ENCODE measurements around the gene UHRF1.
"Not testable (repeated sequence)": the region's sequence is repeated elsewhere in the genome, so short reads cannot be mapped to it uniquely, and the experiment has no call there.

Gene UHRF1

GRCh38 chr19:4932711-4933110 is 23.4 kb downstream of the UHRF1 start:
- H3K4me2 ChIP-seq (ENCODE audit: low read length) = no peak overlapping the region
- no peaks in the 10 kb centered on the region for H3K9me3 ChIP-seq (ENCODE audit: insufficient read depth, low read length)
- H3K9ac ChIP-seq (ENCODE audit: low read length) = no peak overlapping the region
- H2AFZ ChIP-seq (ENCODE audit: low read depth, low read length) = no peak overlapping the region
- H4K20me1 ChIP-seq (ENCODE audit: insufficient read depth, low read length) = peaks cover 44% of the 10 kb centered on the region
- no peaks in the 10 kb centered on the region for H3K27me3 ChIP-seq (ENCODE audit: low read depth, low read length)
- H3K4me3 ChIP-seq (ENCODE audit: low read length) = no peak overlapping the region
- no peak for TF ChIP-seq CTCF (IDR thresholded peaks at IDR 0.05; ENCODE audit: low read depth, low read length)
- TF ChIP-seq EZH2phosphoT487 (IDR thresholded peaks at IDR 0.05; ENCODE audit: low read depth) = no peak
- H3K36me3 ChIP-seq (replicated peaks; ENCODE audit: low read depth, low read length) = peaks cover 52% of the 10 kb centered on the region
- peaks cover 58% of the 10 kb centered on the region for H3K79me2 ChIP-seq (ENCODE audit: low read length)
- no peak overlapping the region for H3K27ac ChIP-seq (ENCODE audit: low read length)
- no peaks in the 10 kb centered on the region for H3K4me1 ChIP-seq (ENCODE audit: low read length)

- no peaks in the 10 kb centered on the region for H3K9me3 ChIP-seq (ENCODE audit: insufficient read depth, low read length)
- H3K36me3 ChIP-seq (replicated peaks; ENCODE audit: low read depth, low read length) = peaks cover 51% of the 10 kb centered on the region
- no peak overlapping the region for H3K4me2 ChIP-seq (ENCODE audit: low read length)
- no peaks in the 10 kb centered on the region for H3K4me1 ChIP-seq (ENCODE audit: low read length)
- no peak for TF ChIP-seq EZH2phosphoT487 (IDR thresholded peaks at IDR 0.05; ENCODE audit: low read depth)
- no peak for TF ChIP-seq CTCF (IDR thresholded peaks at IDR 0.05; ENCODE audit: low read depth, low read length)
- no peak overlapping the region for H3K27ac ChIP-seq (ENCODE audit: low read length)
- no peak overlapping the region for H3K9ac ChIP-seq (ENCODE audit: low read length)
- H3K4me3 ChIP-seq (ENCODE audit: low read length) = no peak overlapping the region
- H3K27me3 ChIP-seq (ENCODE audit: low read depth, low read length) = no peaks in the 10 kb centered on the region
- H4K20me1 ChIP-seq (ENCODE audit: insufficient read depth, low read length) = peaks cover 41% of the 10 kb centered on the region
- no peak overlapping the region for H2AFZ ChIP-seq (ENCODE audit: low read depth, low read length)
- peaks cover 57% of the 10 kb centered on the region for H3K79me2 ChIP-seq (ENCODE audit: low read length)
Measured at GRCh38 chr19:4933528-4933927, 24.2 kb downstream of the UHRF1 start.

DNA sequence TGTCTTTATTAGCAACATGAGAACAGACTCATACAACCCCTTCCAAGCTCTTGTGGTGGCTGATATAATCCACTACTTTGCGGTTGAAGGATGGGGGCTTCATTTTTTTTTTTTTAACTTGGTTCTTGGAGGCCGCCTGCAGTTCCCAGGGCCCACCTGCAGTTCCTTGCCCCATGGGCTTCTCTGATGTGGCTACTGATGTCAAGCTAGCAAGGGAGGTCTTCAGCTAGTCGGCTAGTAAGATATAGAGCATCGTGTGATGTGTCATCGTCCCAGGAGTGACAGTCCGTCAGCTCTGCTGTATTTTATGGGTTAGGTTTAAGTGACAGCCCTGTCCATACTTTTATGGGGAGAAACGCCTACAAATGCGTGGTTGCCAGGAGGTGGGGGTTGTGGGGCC is 26.1 kb downstream of the UHRF1 start:
- Histone ChIP-seq H3K27ac (ENCODE audit: low read length) (no peak overlapping the region), H3K4me3 (ENCODE audit: low read length) (no peak overlapping the region), H3K4me1 (ENCODE audit: low read length) (no peaks in the 10 kb centered on the region), H3K79me2 (ENCODE audit: low read length) (peaks cover 55% of the 10 kb centered on the region), H3K9me3 (ENCODE audit: insufficient read depth, low read length) (no peaks in the 10 kb centered on the region), H4K20me1 (ENCODE audit: insufficient read depth, low read length) (peaks cover 33% of the 10 kb centered on the region; the same call in 1 of the 2 replicates), H3K27me3 (ENCODE audit: low read depth, low read length) (no peaks in the 10 kb centered on the region), H3K9ac (ENCODE audit: low read length) (no peak overlapping the region), H3K4me2 (ENCODE audit: low read length) (no peak overlapping the region), H2AFZ (ENCODE audit: low read depth, low read length) (no peak overlapping the region), H3K36me3 (replicated peaks; ENCODE audit: low read depth, low read length) (peaks cover 41% of the 10 kb centered on the region)
- TF ChIP-seq CTCF (IDR thresholded peaks at IDR 0.05; ENCODE audit: low read depth, low read length) = no peak
- no peak for TF ChIP-seq EZH2phosphoT487 (IDR thresholded peaks at IDR 0.05; ENCODE audit: low read depth)

- Histone ChIP-seq H3K27me3 (ENCODE audit: low read depth, low read length) (no peaks in the 10 kb centered on the region), H3K4me3 (ENCODE audit: low read length) (no peak overlapping the region), H3K9ac (ENCODE audit: low read length) (no peak overlapping the region), H3K27ac (ENCODE audit: low read length) (no peak overlapping the region), H4K20me1 (ENCODE audit: insufficient read depth, low read length) (peaks cover 33% of the 10 kb centered on the region; the same call in 1 of the 2 replicates), H3K4me2 (ENCODE audit: low read length) (no peak overlapping the region), H3K36me3 (replicated peaks; ENCODE audit: low read depth, low read length) (peaks cover 42% of the 10 kb centered on the region), H2AFZ (ENCODE audit: low read depth, low read length) (no peak overlapping the region), H3K9me3 (ENCODE audit: insufficient read depth, low read length) (no peaks in the 10 kb centered on the region), H3K79me2 (ENCODE audit: low read length) (peaks cover 52% of the 10 kb centered on the region), H3K4me1 (ENCODE audit: low read length) (no peaks in the 10 kb centered on the region)
- TF ChIP-seq EZH2phosphoT487 (IDR thresholded peaks at IDR 0.05; ENCODE audit: low read depth) (no peak), CTCF (IDR thresholded peaks at IDR 0.05; ENCODE audit: low read depth, low read length) (no peak)
Measured at GRCh38 chr19:4937060-4937459, 27.8 kb downstream of the UHRF1 start.

- not testable (repeated sequence) for H3K4me3 ChIP-seq (ENCODE audit: low read length); H2AFZ ChIP-seq (ENCODE audit: low read depth, low read length); H3K9ac ChIP-seq (ENCODE audit: low read length); H3K27me3 ChIP-seq (ENCODE audit: low read depth, low read length); H3K4me1 ChIP-seq (ENCODE audit: low read length); H3K27ac ChIP-seq (ENCODE audit: low read length); H3K4me2 ChIP-seq (ENCODE audit: low read length); H3K9me3 ChIP-seq (ENCODE audit: insufficient read depth, low read length)
- peaks cover 37% of the 10 kb centered on the region for H3K36me3 ChIP-seq (replicated peaks; ENCODE audit: low read depth, low read length)
- H3K79me2 ChIP-seq (ENCODE audit: low read length) = peaks cover 42% of the 10 kb centered on the region
- H4K20me1 ChIP-seq (ENCODE audit: insufficient read depth, low read length) = peaks cover 25% of the 10 kb centered on the region; the same call in 1 of the 2 replicates
Measured at GRCh38 chr19:4938461-4938860, 29.2 kb downstream of the UHRF1 start.
